IPS-NIHi7 (cell line): Measurements from ENCODE around the gene NOTCH1.
A peak's percentile ranks its signal among the peaks of the same experiment; 100 is the strongest.
"Not testable (repeated sequence)": the region's sequence is repeated elsewhere in the genome, so short reads cannot be mapped to it uniquely, and the experiment has no call there.

Experiments
- DNase-seq: peaks from one replicate; pipeline ENCODE4 v3.0.0; 2012; ENCODE audit warnings: mixed read lengths; ENCODE audit errors: extremely low spot score

The NOTCH1 gene

DNA sequence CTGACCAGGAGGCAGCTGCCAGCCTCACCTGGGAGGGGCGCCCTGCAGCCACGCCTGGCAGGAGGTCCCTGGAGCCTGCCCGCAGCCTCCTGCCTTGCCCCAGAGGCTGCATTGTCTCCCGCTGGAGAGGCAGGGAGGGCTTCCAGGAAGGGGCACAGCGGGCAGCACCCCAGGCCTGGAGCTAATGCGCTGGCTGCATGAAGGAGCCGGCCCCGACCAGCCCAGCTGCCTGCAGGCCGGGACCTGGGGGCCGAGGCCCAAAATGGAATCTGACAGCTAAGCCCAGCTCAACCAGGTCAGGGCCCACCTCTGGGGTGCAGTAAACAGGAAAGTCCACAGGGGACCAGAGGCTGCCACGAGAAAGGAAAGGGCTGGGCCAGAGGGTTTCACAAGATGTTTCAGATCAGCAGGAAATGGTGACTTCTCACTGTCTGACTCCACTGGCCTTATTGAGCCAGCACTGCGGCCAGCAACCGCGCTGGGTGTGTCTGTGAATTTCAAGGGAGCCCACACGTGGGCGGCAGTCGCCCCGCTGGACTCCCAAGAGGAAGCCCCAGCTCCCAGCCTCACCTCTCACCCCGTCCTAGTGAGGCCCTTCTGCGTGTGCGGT lies 18.6 kb upstream of the NOTCH1 start:
- DNase-seq: no peak

DNA sequence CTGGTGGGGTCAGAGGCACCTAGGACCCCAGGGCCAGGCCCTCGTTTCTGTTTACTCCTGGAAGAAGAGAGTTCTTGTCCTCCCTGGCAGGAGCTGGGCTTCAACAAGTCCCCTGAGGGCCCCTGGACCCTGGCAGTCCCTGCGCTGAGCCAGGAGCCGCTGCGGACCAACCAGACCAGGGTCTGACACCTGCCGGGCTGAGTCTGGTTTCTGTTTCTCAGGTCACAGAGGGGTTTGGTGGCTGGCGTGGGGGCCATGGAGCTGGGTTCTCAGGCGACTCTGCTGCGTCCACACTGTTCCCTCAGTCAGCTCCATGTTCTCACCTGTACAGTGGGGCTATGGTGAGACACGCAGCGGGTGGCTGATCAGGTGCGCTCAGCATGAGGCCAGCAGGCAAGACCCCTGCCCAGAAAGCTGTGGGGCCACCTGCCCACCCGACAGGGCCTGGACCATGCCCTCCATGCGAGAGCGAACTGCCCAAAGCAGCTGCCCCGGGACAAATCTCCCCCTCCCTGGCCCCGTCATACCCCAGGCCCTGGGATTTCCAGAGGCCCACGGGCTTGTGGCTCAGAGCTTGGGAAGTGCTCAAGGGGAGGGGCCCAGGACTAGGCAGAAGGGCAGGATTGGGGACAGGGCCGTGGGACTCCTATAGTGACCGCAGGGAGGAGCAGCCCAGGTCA lies 17.9 kb upstream of the NOTCH1 start:
- DNase-seq: no peak

DNA sequence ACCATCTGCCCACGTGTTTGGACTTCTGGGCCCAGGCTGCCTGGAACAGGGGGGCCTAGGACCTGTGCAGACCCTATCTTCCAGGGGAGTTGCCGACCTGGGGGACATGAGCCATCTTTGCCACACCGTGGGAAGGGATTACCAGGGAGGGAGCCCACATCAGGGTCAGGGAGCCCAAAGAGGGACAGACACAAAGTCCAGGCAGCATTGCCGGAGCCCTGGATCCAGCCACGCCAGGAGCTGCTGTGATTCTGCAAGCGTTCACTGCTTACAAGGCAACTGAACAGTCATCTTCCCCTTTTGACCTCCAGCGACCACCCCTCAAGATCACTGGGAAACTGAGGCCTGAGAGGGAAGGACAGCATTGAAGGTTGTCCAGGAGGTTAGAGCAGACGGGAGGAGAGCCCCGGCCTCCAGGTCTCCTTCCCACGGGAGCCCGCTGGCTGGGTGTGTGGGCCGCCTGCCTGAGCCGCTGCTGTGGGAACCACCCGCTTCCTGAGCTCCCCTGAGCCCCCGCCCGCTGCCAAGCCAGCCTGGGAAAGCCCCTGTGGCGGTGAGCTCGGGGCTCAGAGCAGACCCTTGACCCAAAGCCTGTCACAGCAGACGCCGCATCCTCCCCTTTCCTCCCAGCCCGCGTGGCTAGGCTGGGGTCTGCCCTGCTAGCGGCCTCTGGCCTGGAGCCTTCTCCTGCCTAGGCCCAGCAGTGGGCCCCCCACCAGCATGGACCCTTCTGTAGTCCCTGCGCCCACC lies 17.1 kb upstream of the NOTCH1 start:
- DNase-seq: no peak

DNA sequence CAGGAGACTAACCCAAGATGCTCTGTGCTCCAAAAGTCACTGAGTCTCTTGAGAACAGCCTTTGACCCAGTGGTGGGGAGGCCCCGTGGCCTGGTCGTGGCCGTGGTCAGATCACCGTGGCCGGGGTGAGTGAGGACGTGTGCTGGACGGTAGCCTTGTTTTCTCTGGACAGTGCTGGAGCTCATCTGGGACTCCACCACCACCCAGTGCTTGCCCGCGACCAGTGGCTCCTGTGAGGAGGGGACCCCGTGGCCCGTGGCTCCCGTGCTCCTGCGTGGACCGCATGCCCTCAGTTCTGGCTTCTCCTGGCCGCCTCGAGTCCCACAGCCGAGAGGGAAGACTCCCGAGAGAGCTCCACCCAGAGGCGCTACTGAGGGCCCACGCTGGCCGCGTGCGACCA lies 15.9 kb upstream of the NOTCH1 start:
- no peak for DNase-seq

DNA sequence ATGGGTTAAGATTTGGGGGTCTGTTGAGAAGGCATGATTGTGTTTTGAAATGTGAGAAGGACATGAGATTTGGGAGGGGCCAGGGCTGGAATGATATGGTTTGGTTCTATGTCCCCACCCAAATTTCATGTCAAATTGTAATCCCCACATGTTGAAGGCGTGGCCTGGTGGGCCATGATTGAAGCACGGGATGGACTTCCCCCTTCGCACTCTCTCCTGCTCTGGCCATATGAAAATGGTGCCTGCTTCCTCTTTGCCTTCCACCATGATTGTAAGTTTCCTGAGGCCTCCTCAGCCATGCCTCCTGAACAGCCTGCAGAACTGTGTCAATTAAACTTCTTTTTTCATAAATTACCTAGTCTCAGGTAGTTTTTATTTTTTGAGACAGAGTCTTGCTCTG lies 14.7 kb upstream of the NOTCH1 start:
- DNase-seq: no peak

DNA sequence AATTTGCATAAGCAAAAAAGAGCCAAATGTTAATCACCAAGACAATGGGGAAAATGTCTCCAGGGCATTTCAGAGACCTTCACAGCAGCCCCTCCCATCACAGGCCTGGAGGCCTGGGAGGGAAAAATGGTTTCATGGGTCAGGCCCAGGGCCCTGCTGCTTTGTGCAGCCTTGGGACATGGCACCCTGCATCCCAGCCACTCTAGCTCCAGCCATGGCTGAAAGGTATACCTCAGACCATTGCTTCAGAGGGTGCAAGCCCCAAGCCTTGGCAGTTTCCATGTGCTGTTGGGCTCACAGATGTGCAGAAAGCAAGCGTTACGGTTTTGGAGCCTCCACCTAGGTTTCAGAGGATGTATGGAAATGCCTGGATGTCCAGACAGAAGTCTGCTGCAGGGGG lies 13.5 kb upstream of the NOTCH1 start:
- DNase-seq: not testable (repeated sequence)

DNA sequence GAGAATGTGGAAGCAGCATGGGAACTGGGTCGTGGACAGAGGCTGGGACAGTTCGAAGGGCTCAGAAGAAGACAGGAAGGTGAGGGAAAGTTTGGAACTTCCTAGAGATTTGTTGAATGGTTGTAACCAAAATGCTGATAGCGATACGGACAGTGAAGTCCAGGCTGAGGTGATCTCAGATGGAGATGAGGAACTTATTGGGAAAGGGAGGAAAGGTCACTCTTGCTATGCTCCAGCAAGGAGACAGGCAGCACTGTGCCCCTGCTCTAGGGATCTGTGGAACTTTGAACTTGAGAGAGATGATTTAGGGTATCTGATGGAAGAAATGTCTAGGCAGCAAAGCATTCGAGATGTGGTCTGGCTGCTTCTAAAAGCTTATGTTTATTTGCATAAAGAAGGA lies 13.0 kb upstream of the NOTCH1 start:
- not testable (repeated sequence) for DNase-seq

DNA sequence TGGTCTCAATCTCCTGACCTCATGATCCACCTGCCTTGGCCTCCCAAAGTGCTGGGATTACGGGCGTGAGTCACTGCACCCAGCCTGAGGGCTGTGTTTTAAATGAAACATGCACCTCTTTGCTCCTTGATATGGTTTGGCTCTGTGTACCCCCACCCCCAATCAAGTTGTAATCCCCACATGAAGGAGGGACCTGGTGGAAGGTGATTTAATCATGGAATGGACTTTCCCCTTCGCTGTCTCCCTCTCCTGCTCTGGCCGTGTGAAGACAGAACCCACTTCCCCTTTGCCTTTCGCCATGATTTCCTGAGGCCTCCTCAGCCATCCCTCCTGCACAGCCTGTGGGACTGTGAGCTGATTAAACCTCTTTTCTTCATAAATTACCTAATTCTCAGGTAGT lies 12.5 kb upstream of the NOTCH1 start:
- DNase-seq: no peak

DNA sequence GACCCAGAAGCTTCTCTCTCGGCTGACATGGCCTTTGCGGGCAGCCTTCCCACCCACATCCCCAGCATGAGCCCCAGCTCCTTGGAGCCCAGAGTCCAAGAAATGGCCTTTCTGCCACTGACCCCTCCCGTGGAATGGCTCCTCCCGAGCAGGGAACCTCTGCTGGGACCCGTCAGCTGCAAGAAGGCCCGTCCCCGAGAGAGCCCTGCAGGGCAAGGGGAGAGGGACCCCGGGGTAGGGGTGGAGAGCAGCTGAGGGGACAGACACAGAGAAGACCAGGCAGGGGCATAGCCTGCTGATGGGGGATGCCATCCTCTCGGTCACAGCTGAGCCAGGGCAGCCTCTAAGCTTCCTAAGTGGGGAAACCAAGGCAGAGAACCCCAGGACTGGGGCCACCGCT lies 11.2 kb upstream of the NOTCH1 start:
- no peak for DNase-seq

DNA sequence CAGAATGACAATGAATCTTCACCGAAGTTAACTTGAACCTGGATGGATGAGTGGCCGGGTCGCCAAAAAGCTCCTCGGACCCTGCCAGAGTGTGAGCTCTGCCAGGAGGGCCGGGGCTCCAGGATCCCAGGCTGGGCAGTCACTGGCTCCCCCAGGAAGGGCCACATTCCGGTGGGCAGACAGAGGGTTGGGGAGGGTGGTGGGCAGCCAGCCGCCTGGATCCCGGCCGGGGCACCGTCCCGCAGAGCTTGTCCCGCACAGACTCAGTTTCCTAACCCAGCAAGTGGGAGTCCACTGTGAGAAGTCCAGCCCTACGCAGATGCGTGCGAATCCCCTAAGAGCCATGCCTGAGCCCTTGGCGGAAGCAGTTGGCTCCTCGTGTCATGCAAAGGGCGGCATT lies 10.3 kb upstream of the NOTCH1 start:
- DNase-seq: no peak

DNA sequence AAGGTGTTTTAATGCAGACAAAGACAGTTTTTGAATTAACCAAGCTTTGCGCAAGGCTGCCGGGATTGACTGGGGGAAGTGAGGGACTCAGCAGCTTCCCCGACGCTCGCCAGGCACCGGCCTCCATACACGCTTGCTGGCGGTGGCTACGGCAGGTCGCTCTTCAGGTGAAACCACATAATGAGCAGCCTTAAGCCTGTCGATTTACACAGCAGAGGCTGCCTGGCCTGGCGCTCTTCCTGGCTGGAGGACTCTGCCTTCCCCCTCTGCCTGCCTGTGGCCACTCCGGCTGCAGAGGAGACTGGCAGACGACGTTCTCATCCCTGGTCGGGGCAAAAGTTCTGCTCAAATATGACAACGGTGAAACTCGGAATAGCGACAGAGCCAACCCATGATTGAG lies 9.0 kb upstream of the NOTCH1 start:
- DNase-seq: no peak

DNA sequence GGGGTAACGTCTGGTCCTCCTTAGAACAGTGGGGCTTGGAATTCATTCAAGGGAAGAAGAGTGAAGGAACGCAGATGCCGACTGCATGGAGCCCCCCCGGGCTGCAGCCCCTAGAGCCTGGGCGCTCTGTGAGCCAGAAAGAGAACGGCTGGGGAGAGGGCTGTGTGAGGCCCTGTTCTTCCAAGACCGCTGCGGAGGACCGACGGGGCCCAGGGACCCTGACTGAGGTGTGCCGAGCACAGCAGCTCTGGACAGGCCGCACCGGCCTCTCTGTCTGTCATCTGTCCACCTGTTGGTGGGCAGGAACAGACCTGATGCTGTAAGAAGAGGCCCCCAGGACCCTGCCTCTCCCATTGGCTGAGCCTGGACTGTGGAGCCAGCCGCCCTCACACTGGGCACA lies 7.7 kb upstream of the NOTCH1 start:
- DNase-seq: no peak

DNA sequence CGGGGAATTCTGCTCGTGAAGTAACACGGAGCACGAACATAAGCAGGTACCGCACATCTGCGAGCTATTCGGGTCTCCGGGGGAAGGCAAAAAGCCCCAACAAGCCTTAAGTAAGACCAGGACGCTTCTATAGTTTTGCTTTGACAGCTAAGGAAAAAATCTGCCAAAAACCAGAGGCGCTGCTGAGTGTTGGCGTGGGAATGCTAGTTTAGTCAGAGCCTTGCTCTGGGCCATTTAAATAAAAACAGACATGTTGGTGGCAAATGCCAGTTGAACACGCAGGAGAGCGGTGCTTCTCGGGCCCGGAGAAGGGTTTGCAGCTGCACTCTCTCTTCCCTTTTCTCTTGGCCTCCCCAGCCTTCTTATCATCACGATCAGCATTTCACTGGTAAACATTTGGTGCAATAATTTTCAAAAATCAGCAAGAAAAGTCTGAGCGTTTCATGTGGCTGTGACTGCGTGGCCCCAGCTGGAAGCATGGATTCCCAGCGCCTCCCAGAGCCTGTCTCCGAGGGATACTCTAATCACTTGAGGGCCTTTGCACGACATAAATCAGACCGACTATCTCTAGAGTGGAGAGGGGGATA lies 6.4 kb upstream of the NOTCH1 start:
- DNase-seq: no peak

DNA sequence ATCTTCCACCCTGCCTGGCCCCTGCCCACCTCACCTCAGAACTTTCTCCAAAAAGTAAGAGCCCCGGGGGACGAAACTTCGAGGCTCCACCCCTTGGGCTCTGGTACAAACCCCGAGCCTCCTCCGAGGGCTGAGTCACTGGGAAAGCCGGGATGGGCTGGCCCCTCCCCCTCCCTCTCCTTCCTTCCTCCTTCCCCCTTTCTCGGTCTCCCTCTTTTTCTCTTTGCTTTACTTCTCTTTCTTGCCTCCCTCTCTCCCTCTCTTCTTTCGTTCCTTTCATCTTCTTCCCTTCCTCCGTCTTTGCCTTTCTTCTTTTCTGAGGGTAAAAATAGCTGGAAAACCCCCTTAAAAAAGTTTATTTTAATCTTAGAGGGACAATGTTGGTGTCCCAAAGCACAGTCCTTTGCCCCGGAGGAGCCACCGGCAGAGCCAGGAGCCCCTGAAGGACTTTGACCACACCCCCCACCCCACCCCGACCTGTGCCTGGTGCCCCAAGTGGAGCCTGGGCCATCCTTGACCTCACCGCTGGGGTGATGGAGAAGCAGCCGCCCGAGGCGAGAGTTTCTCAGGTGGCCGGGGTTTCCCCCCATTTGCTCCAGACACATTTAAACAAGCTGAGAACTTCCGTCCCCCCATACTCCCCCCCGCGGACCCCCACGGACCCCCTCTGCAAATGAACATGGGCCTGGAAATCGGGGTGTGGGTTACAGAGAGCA lies 5.7 kb upstream of the NOTCH1 start:
- peak; percentile 89 for DNase-seq

DNA sequence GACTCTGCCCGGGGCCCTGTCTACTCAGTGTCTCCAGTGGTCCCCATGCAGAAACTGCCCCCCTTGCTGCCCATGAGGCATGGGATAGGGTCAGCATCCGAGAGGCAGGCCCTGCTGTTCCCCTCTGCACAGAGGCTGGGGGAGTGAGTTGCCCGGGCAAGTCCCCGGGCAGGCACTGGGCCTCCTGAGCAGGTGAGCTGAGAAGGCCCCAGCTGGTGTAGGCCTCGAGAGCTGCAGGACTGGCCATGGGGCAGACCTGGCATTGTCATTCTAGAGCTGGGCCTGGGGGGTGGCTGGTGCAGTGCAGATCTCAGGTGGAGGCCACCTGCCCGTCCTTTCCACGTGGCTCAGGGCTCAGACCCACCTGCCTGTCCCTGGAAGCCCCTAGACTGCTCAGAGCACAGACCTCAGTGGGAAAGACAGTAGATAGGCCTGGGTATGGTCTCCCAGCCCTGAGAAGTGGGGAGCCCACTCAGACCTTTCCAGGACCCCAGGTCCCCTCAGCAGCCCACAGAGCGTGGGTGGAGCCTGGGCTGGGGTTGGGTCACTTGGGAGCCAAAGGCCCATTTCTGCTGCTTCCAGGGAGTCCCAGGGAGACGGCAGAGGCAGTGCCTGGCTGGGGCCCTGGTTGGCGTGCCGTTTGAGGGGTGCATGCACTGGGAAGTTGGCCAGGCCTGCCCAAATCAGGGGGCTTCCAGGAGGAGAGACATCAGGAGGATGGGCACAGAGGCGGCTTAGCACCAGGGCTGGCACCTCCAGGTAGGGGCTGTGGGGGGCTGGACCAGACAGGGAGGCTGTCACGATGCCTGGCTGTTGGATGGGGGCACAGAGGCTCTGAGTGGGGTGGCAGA lies 4.8 kb upstream of the NOTCH1 start:
- no peak for DNase-seq

DNA sequence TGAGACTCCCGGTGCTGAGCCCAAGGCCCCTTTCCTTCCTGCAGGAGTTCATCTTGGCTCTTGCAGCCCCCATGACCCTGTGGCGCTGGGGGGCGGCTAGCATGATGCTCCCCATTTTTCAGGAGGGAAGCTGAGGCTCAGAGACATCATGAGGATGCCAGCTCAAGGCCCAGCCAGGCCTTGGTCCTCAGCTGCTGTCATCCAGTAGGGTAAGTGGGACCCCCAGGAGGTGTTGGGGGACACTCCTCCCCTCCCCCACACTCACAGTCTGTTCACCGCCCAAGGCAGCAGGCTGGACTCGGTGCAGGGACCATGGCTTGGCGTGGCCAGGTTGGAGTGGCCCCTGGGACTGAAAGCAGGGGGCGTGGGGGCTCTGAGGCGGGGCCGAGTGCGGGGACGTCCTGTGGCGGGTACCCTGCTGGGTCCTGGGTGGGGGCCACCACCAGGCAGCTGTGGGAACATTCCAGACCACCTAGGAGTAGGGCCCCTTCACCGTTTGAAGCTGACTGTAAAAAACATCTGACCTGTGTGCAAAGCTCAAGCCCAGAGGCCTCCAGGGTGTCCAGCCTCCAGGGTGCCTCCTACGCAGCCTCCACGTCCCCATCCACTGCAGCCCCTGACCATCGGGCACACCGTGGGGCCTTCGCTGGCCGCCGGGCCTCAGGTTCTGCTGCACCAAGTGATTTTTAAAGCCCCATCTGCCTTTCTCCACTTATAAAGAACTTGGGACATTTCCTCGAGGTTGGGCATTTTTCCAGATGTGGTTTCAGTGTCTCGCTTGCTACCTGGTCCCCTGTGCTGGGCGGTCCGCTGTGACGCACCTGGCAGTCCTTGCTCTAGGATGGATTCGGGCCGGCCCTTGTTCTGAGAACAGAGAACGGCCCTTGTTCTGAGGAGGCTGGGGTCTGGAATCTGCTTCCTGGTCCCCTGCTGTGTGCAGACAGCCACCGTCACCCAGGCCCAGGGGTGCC lies 3.4 kb upstream of the NOTCH1 start:
- no peak for DNase-seq

DNA sequence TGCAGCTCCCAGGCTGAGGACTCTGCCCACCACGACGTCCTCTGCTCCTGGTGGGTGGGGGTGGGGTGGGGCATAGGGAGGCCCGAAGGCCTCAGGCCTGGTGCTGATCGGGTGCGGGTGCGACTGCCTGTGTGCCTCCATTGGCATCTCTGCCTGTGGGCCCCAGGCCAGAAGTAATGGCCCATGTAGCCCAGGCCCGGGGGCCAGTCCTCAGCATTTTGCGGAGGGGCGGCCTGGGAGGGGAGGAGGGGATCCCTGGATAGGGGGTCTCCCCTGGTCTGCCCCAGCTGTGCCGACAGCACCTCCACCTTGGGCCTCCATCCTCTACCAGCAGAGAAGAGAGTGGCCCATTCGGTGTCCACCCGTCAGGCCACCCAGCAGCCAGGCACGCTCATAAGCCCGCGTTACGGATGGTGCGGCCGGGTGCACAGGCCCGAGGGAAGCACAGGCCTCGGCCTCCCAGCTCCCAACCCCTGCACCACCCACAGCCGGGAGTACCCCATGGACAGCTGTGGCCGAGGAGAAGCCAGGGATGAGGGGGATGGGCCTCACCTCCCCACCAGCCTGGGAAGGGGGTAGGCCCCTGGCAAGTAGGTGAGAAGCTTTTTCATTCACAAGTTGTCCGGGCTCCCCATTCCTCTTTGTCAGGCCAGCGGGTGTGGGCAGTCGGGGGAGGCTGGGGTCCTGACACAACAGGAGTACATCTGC lies 1.8 kb upstream of the NOTCH1 start:
- no peak for DNase-seq

DNA sequence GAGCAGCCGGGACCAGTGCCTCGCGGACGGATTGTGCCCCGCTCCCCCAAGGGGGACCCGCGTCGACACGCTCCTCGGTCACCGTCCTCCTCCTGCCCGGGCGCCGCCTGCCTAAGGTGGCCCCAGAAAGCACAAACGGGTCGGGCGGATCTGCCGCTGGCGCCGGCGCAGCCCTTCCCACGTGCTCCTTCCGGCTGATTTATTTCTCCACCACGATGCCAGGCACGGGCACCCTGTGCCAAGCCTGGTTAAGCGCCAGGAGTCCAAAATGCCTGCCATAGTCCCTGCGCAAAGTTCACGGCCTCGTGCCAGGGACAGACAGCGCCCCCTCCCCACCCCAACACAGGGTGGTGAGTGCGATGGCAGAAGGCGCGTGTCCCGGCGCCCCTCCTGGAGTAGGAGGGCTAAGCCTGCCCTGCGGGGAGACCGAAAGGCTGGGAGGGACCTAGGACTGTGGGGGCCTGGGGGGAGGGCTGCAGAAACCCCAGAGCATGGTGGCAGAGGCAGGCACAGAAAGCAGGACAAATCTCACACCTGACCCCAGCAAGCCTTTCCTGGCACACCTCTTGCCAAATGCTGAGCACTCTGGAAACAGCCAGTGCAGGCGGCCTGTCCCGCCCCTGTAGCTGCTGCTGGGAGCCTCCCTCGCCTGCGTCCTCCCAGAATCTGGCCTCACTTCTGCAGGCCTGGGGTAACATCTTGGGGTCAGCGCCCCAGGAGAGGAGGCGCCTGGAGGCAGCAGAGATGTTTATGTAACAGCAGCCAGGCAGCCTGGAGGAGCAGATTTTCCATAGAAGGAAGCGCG lies 1.1 kb upstream of the NOTCH1 start:
- no peak for DNase-seq

DNA sequence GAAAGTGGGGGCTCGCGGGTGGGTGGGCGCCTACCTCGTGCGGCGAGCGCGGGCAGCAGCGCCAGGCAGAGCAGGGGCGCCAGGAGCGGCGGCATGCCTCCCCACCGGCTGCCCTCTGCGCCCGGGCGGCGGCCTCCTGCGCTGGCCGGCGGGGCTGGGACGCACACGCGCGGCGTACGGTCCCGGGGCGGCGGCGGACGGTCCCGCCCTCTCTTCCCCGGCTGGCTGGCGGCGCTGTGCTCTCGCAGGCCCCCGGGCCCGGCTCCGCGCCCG lies 220 bp downstream of the NOTCH1 start:
- DNase-seq: no peak
